Neural progenitor cell (in vitro differentiated cells): ENCODE measurements around the gene PPIA. TPM values are rescaled to one million over a fixed set of nuclear protein-coding genes. Genes with fewer than 3 reads are reported as not detected.
A peak's percentile ranks its signal among the peaks of the same experiment; 100 is the strongest.

Experiments used
- DNase-seq: peaks from one replicate; pipeline ENCODE4 v3.0.0-alpha.2; 2016; ENCODE audit warnings: low spot score
- H2AFZ ChIP-seq: fragments of 200-600 bp; sonication (generic); replicated peaks from 2 replicates; pipeline ENCODE4 v1.6.1; 2016; ENCODE audit warnings: antibody characterized with exemption
- H3F3A ChIP-seq: fragments of 200-600 bp; sonication (generic); 2 replicates; pipeline ENCODE4 v1.6.1; 2016; ENCODE audit warnings: antibody characterized with exemption, low read depth
- H3K27ac ChIP-seq: fragments of 200-600 bp; sonication (generic); 2 replicates; pipeline ENCODE4 v1.5.1; 2016; ENCODE audit warnings: mild to moderate bottlenecking
- H3K27me3 ChIP-seq: fragments of 200-600 bp; sonication (generic); 2 replicates; pipeline ENCODE4 v1.6.1; 2016; ENCODE audit warnings: mild to moderate bottlenecking, moderate library complexity
- H3K36me3 ChIP-seq: fragments of 200-600 bp; sonication (generic); 2 replicates; pipeline ENCODE4 v1.5.1; 2016
- H3K4me1 ChIP-seq: fragments of 200-600 bp; sonication (generic); 2 replicates; pipeline ENCODE4 v1.6.1; 2016; ENCODE audit warnings: mixed run types
- H3K4me2 ChIP-seq: fragments of 200-600 bp; sonication (generic); 2 replicates; pipeline ENCODE4 v1.6.1; 2016
- H3K4me3 ChIP-seq: fragments of 200-600 bp; sonication (generic); 2 replicates; pipeline ENCODE4 v1.5.1; 2016
- H3K79me2 ChIP-seq: fragments of 200-600 bp; sonication (generic); 2 replicates; pipeline ENCODE4 v1.6.1; 2016; ENCODE audit warnings: low read depth
- H3K9ac ChIP-seq: fragments of 200-600 bp; sonication (generic); 2 replicates; pipeline ENCODE4 v1.6.1; 2016
- H3K9me3 ChIP-seq: fragments of 200-600 bp; sonication (generic); 2 replicates; pipeline ENCODE4 v1.5.1; 2016; ENCODE audit warnings: low read depth
- H4K20me1 ChIP-seq: fragments of 200-600 bp; sonication (generic); 2 replicates; pipeline ENCODE4 v1.6.1; 2016; ENCODE audit warnings: low read depth
- H3K27ac Mint-ChIP-seq: 3 replicates; pipeline ENCODE4 v1.8.0; 2021; ENCODE audit warnings: mixed read lengths
- H3K27me3 Mint-ChIP-seq: 2 replicates; pipeline ENCODE4 v1.8.0; 2022; ENCODE audit warnings: low read depth, mild to moderate bottlenecking, inconsistent platforms, moderate library complexity, mixed read lengths; ENCODE audit not compliant: insufficient read depth
- H3K36me3 Mint-ChIP-seq: 3 replicates; pipeline ENCODE4 v1.8.0; 2021; ENCODE audit warnings: mixed read lengths
- H3K4me1 Mint-ChIP-seq: 3 replicates; pipeline ENCODE4 v1.8.0; 2021; ENCODE audit warnings: mixed read lengths
- H3K4me3 Mint-ChIP-seq: 3 replicates; pipeline ENCODE4 v1.8.0; 2021; ENCODE audit warnings: mild to moderate bottlenecking, moderate library complexity, mixed read lengths
- H3K9me3 Mint-ChIP-seq: 3 replicates; pipeline ENCODE4 v1.8.0; 2020; ENCODE audit warnings: mixed read lengths
- EZH2 ChIP-seq: fragments of 200-600 bp; sonication (generic); IDR thresholded peaks from 2 replicates; pipeline ENCODE4 v1.6.1; 2017; ENCODE audit warnings: antibody characterized with exemption, mild to moderate bottlenecking, moderate library complexity
- EZH2phosphoT487 ChIP-seq: fragments of 200-600 bp; sonication (generic); IDR thresholded peaks from 2 replicates; pipeline ENCODE4 v1.6.1; 2017; ENCODE audit warnings: antibody characterized with exemption
- total RNA-seq: library from RNA; depleted of rRNA; stranded (reverse); fragments of >200 nt; gene quantifications from 2 replicates; pipeline ENCODE4 v1.2.3, GENCODE V29; 2015; ENCODE audit warnings: low replicate concordance
- TF ChIP-seq, protein P1 (sequence below): fragments of 200-600 bp; sonication (generic); IDR thresholded peaks from 2 replicates; pipeline ENCODE4 v1.5.1; 2017; ENCODE audit warnings: antibody characterized with exemption, mild to moderate bottlenecking

The PPIA gene
- total RNA-seq, 1 donor from 2014 or later: 2,932 TPM

DNA sequence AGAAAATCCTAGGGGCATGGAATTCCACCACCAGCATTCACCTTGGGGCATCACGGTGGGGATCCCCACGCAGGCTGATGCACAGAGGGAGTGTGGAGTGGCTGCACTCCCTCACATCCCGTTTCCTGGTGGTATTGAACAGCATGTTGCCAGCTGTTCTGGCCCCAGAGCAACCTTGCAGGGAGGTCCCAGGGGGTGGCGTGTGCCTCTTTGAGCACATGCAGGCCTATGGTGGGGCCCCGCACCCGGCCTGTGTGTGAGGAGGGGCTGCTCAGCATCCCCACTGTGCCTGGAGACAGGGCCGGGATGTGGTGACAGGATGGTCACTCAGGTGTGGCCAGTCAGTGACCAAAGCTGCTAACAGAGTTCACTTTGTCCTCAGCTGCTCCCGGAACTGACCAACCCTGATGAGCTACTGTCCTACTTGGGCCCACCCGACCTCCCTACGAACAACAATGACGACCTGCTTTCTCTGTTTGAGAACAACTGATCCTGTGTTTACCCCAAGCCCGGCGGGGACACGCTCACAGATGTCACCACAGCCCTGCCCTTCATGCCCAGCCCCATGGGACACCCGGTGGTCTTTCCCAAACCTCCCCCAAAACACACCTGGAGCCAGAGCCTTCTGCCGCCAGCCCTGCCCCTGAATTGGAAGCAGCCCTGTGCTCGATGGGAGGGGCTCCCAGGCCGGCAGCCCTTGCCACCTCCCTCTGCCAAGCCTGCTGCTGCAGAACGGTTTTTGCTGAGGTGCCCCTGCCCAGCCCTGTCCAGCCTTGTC, 29.2 kb upstream of the PPIA start:
- Mint-ChIP-seq H3K4me1 (peaks cover 17% of the 10 kb centered on the region), H3K4me3 (no peak overlapping the region), H3K27me3 (peaks cover 7% of the 10 kb centered on the region), H3K36me3 (peaks cover 19% of the 10 kb centered on the region), H3K9me3 (no peaks in the 10 kb centered on the region), H3K27ac (no peak overlapping the region)
- TF ChIP-seq EZH2phosphoT487: no peak
- TF ChIP-seq EZH2: no peak
- TF ChIP-seq, protein P1, sequence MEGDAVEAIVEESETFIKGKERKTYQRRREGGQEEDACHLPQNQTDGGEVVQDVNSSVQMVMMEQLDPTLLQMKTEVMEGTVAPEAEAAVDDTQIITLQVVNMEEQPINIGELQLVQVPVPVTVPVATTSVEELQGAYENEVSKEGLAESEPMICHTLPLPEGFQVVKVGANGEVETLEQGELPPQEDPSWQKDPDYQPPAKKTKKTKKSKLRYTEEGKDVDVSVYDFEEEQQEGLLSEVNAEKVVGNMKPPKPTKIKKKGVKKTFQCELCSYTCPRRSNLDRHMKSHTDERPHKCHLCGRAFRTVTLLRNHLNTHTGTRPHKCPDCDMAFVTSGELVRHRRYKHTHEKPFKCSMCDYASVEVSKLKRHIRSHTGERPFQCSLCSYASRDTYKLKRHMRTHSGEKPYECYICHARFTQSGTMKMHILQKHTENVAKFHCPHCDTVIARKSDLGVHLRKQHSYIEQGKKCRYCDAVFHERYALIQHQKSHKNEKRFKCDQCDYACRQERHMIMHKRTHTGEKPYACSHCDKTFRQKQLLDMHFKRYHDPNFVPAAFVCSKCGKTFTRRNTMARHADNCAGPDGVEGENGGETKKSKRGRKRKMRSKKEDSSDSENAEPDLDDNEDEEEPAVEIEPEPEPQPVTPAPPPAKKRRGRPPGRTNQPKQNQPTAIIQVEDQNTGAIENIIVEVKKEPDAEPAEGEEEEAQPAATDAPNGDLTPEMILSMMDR: no peak
- H3K36me3 ChIP-seq: no peaks in the 10 kb centered on the region
- no peak overlapping the region for H3K4me3 ChIP-seq
- no peak overlapping the region for H3K9ac ChIP-seq
- H2AFZ ChIP-seq: no peak overlapping the region
- no peak for DNase-seq
- no peak overlapping the region for H3K4me2 ChIP-seq
- H3K79me2 ChIP-seq: no peaks in the 10 kb centered on the region
- H3K27ac ChIP-seq: no peak overlapping the region
- peaks cover 21% of the 10 kb centered on the region for H3K4me1 ChIP-seq
- no peaks in the 10 kb centered on the region for H3K27me3 ChIP-seq
- no peaks in the 10 kb centered on the region for H3K9me3 ChIP-seq
- H3F3A ChIP-seq: peaks cover 15% of the 10 kb centered on the region
- H4K20me1 ChIP-seq: peaks cover 3% of the 10 kb centered on the region

DNA sequence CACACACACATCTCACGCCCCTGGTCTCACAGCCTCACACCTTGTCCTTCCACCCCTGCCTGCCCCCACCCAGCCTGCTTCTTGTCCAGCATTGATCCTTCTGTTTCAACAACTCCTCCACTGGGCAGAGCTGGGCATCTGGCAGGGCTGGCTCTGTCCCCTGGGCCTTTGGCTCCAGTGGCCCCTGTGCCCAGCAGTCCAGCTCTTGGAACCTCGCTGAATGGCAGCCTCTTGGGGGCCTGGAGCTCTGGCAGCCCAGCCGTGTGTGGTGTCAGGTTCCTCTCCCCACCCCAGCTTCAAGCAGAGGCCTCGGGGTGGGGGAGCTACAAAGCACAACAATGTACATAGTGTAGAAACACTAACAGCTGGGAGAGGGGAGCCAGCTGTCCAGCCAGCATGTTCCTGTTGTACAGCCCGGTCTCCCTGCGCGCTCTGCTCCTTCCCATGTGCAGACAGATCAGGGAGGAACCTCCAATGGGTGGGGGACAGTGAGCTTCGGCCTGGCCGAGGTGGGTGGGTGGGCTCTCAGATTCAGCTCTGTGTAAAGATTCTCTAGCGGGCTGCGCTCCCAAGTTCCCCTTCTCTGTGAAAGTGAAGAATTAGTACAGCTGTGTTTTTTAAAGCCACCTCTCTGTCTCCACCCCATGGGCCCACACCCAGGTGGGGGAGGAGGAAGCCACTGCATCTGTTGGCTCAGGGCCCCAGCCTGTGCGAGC, 28.4 kb upstream of the PPIA start:
- Mint-ChIP-seq H3K27me3 (peaks cover 5% of the 10 kb centered on the region), H3K4me3 (no peak overlapping the region), H3K4me1 (peaks cover 17% of the 10 kb centered on the region), H3K27ac (no peak overlapping the region), H3K36me3 (peaks cover 18% of the 10 kb centered on the region), H3K9me3 (no peaks in the 10 kb centered on the region)
- no peak overlapping the region for H3K4me3 ChIP-seq
- H3K27ac ChIP-seq: peak overlapping the region; percentile 78
- peak; percentile 27 for DNase-seq
- TF ChIP-seq, protein P1: no peak
- no peak for TF ChIP-seq EZH2phosphoT487
- TF ChIP-seq EZH2: no peak
- H3K4me2 ChIP-seq: no peak overlapping the region
- H3K27me3 ChIP-seq: no peaks in the 10 kb centered on the region
- H2AFZ ChIP-seq: no peak overlapping the region
- H3F3A ChIP-seq: peaks cover 15% of the 10 kb centered on the region
- H3K4me1 ChIP-seq: peaks cover 21% of the 10 kb centered on the region
- peaks cover 3% of the 10 kb centered on the region for H4K20me1 ChIP-seq
- H3K36me3 ChIP-seq: no peaks in the 10 kb centered on the region
- H3K79me2 ChIP-seq: no peaks in the 10 kb centered on the region
- H3K9ac ChIP-seq: no peak overlapping the region
- no peaks in the 10 kb centered on the region for H3K9me3 ChIP-seq

DNA sequence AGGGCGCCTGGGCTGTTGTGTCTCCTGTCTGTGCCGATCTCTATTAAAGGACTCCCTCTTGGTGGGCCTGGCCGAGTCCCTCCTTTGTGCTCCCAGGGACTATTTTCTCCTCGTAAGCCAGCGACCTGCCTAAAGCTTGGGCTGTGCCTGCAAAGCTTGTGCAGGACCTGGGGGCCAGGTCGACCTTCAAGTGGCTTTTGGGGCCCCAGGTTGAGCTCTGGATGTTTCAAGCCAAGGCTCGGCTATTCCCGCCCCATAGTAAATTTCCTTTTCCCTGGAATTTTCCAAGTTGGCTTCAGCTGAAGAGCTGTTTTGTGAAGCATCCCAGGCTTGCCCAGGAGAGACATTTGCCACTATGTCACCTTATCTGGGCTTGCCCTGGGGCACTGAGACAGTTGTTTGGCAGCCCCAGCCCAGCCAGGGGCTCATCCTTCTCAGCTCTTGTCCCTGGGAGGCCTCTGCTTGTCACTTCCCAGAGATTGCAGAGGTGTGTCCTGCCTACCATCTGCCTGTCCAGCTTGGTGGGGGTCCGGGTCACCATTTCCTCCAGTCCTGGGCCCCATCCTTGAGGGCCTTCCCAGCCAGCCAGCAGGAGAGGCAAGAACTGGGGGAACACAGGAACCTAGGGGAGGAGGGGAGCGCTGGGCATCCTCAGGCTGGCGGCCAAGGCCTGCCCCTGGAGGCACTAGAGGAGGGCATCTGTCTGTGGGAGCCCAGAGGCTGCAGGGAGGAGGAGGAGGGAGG, 27.7 kb upstream of the PPIA start:
- Histone ChIP-seq H3K9ac (no peak overlapping the region), H3K4me1 (peaks cover 21% of the 10 kb centered on the region), H3K27ac (peak overlapping the region; percentile 78), H3K27me3 (no peaks in the 10 kb centered on the region), H3K9me3 (no peaks in the 10 kb centered on the region), H3K79me2 (no peaks in the 10 kb centered on the region), H3F3A (peaks cover 15% of the 10 kb centered on the region), H2AFZ (no peak overlapping the region), H3K4me3 (no peak overlapping the region), H3K36me3 (no peaks in the 10 kb centered on the region), H3K4me2 (no peak overlapping the region), H4K20me1 (peaks cover 3% of the 10 kb centered on the region)
- peaks cover 17% of the 10 kb centered on the region for H3K4me1 Mint-ChIP-seq
- peaks cover 15% of the 10 kb centered on the region for H3K36me3 Mint-ChIP-seq
- DNase-seq: no peak
- H3K4me3 Mint-ChIP-seq: no peak overlapping the region
- H3K27ac Mint-ChIP-seq: no peak overlapping the region
- H3K9me3 Mint-ChIP-seq: no peaks in the 10 kb centered on the region
- TF ChIP-seq EZH2: no peak
- TF ChIP-seq, protein P1: no peak
- no peak for TF ChIP-seq EZH2phosphoT487
- H3K27me3 Mint-ChIP-seq: peaks cover 5% of the 10 kb centered on the region
